DND-41 (cell line): Measurements from ENCODE around the gene WDR90.

Source experiments
- ATAC-seq: fragments of 200-7000 bp; cut with Tn5 transposase; 3 replicates; pipeline ENCODE4 v1.9.1; 2021; ENCODE audit warnings: low read depth; ENCODE audit not compliant: insufficient read depth
- DNase-seq: peaks from one replicate; pipeline ENCODE4 v3.0.0-alpha.2; 2020
- H2AFZ ChIP-seq: 2 replicates; pipeline ENCODE4 v1.6.0; 2012; ENCODE audit warnings: low read depth, low read length
- H3K27ac ChIP-seq: 2 replicates; pipeline ENCODE4 v1.5.1; 2012; ENCODE audit warnings: low read length, inconsistent platforms
- H3K27me3 ChIP-seq: fragments of 200-600 bp; sonication (generic); 2 replicates; pipeline ENCODE4 v1.6.0; 2012; ENCODE audit warnings: low read length, mild to moderate bottlenecking, inconsistent platforms; ENCODE audit not compliant: insufficient read depth, poor library complexity
- H3K36me3 ChIP-seq: 2 replicates; pipeline ENCODE4 v1.5.1; 2012; ENCODE audit warnings: low read length, inconsistent platforms; ENCODE audit not compliant: insufficient read depth
- H3K4me1 ChIP-seq: 2 replicates; pipeline ENCODE4 v1.5.1; 2012; ENCODE audit warnings: mild to moderate bottlenecking, low read length; ENCODE audit not compliant: insufficient read depth
- H3K4me2 ChIP-seq: 2 replicates; pipeline ENCODE4 v1.6.0; 2012; ENCODE audit warnings: mild to moderate bottlenecking, moderate library complexity, low read length, inconsistent platforms; ENCODE audit not compliant: insufficient read depth
- H3K4me3 ChIP-seq, 2 experiments: fragments of 200-600 bp in 1 of 2; shearing (Covaris generic) in 1 of 2; 2 replicates each; pipeline ENCODE4 v1.5.1; 2012 to 2016; ENCODE audit warnings: inconsistent platforms in 2 of 2, low read length in 2 of 2, mild to moderate bottlenecking in 2 of 2, low read depth in 1 of 2, moderate library complexity in 1 of 2
- H3K79me2 ChIP-seq: 2 replicates; pipeline ENCODE4 v1.6.0; 2012; ENCODE audit warnings: low read length, inconsistent platforms; ENCODE audit not compliant: insufficient read depth
- H3K9ac ChIP-seq: 2 replicates; pipeline ENCODE4 v1.6.0; 2012; ENCODE audit warnings: low read depth, mild to moderate bottlenecking, inconsistent platforms, low read length, moderate library complexity
- H3K9me3 ChIP-seq: 2 replicates; pipeline ENCODE4 v1.5.1; 2012; ENCODE audit warnings: low read length, moderate library complexity, mild to moderate bottlenecking, inconsistent platforms; ENCODE audit not compliant: insufficient read depth, severe bottlenecking
- H4K20me1 ChIP-seq: 2 replicates; pipeline ENCODE4 v1.6.0; 2012; ENCODE audit warnings: low read length; ENCODE audit not compliant: insufficient read depth
- EZH2 ChIP-seq: IDR thresholded peaks from 3 replicates; pipeline ENCODE4 v1.6.1; 2012; ENCODE audit warnings: borderline replicate concordance, low read depth, mild to moderate bottlenecking, moderate library complexity, low read length, inconsistent platforms; ENCODE audit not compliant: severe bottlenecking
- TF ChIP-seq, protein P1 (sequence below): IDR thresholded peaks from 2 replicates; pipeline ENCODE4 v1.5.1; 2012; ENCODE audit warnings: borderline replicate concordance, low read length, moderate library complexity, mild to moderate bottlenecking; ENCODE audit not compliant: poor library complexity, severe bottlenecking; ENCODE audit errors: extremely low read depth

The WDR90 gene

DNA sequence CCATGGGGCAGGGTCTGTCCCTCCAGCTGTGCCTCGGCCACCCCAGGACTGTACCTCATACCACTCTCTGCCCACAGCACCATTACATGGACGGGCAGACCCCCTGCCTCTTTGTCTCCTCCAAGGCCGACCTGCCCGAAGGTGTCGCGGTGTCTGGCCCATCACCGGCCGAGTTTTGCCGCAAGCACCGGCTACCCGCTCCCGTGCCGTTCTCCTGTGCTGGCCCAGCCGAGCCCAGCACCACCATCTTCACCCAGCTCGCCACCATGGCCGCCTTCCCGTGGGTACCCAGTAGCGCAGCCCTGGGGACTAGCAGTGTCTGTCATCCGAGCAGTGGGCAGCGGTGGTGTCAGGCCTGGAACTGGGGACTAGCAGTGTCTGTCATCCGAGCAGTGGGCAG is 23.7 kb downstream of the WDR90 start:
- Histone ChIP-seq H4K20me1 (peaks cover 57% of the 10 kb centered on the region), H3K79me2 (peaks cover 32% of the 10 kb centered on the region), H3K4me1 (peaks cover 19% of the 10 kb centered on the region), H3K9ac (no peak overlapping the region), H3K27ac (no peak overlapping the region), H3K4me2 (no peak overlapping the region), H3K9me3 (no peaks in the 10 kb centered on the region), H3K27me3 (no peaks in the 10 kb centered on the region), H3K4me3 (no peak overlapping the region), H2AFZ (no peak overlapping the region), H3K36me3 (peaks cover 60% of the 10 kb centered on the region)
- no peak for ATAC-seq
- TF ChIP-seq, protein P1, sequence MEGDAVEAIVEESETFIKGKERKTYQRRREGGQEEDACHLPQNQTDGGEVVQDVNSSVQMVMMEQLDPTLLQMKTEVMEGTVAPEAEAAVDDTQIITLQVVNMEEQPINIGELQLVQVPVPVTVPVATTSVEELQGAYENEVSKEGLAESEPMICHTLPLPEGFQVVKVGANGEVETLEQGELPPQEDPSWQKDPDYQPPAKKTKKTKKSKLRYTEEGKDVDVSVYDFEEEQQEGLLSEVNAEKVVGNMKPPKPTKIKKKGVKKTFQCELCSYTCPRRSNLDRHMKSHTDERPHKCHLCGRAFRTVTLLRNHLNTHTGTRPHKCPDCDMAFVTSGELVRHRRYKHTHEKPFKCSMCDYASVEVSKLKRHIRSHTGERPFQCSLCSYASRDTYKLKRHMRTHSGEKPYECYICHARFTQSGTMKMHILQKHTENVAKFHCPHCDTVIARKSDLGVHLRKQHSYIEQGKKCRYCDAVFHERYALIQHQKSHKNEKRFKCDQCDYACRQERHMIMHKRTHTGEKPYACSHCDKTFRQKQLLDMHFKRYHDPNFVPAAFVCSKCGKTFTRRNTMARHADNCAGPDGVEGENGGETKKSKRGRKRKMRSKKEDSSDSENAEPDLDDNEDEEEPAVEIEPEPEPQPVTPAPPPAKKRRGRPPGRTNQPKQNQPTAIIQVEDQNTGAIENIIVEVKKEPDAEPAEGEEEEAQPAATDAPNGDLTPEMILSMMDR, result no peak
- TF ChIP-seq EZH2, result no peak
- no peak for DNase-seq

DNA sequence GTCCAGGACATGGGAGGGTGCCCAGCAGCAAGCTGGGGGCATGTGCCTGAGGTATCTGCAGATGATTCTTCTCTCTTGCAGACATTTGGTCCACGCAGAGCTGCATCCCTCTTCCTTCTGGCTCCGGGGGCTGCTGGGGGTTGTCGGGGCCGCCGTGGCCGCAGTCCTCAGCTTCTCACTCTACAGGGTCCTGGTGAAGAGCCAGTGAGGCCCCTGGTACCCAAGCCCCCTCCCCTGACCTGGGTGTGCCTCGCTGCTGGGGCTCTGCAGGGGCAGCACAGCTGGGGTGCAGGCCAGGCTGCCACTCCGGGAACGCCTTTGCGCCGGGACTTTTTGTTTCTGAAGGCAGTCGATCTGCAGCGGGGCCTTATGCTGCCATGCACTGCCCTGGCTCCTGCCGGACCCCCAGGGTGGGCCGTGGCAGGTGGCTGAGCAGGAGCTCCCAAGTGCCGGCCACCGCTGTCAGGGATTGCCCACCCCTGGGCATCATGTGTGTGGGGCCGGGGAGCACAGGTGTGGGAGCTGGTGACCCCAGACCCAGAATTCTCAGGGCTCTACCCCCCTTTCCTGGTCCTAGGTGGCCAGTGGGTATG is 24.3 kb downstream of the WDR90 start:
- no peak for DNase-seq
- H3K36me3 ChIP-seq, result peaks cover 55% of the 10 kb centered on the region
- H2AFZ ChIP-seq, result no peak overlapping the region
- H3K79me2 ChIP-seq, result peaks cover 26% of the 10 kb centered on the region
- H3K4me2 ChIP-seq, result no peak overlapping the region
- peaks cover 58% of the 10 kb centered on the region for H4K20me1 ChIP-seq
- H3K9ac ChIP-seq, result no peak overlapping the region
- H3K4me3 ChIP-seq, result no peak overlapping the region
- no peak for ATAC-seq
- H3K4me1 ChIP-seq, result peaks cover 18% of the 10 kb centered on the region
- no peak for TF ChIP-seq EZH2
- TF ChIP-seq, protein P1, result no peak
- no peaks in the 10 kb centered on the region for H3K9me3 ChIP-seq
- H3K27me3 ChIP-seq, result no peaks in the 10 kb centered on the region
- H3K27ac ChIP-seq, result no peak overlapping the region

DNA sequence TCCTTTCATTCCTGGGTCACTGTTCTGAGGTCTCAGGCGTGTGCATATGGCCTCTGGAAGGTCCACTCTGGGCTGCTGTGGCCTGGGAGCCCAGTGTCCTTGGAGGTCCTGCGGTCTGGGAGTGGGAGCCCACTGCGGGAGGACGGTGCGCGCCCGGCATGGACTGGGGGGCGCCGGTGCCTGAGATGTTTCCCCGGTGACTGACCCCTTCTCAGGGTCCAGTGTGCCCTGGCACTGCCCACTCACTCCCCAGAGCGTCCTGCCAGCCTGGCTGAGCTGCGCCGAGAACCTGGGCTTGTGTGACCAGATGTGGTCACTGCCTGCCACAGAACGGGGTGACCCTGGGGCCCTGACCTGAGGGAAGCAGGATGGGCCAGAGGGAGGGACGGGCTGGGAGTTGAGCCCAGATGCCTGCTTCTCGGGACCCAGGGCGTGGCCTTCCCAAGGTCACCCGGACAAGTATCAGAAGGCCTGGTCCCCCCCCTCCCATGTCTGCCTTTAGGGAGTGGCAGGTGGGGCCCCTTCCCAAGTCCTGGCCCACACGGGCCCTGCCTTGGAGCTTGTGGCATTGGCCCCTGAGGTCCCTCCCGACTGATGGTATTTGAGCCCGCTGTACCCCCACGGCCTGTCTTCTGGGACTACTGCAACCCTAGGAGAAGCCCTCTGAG is 25.2 kb downstream of the WDR90 start:
- Histone ChIP-seq H3K4me3 (no peak overlapping the region), H3K9ac (no peak overlapping the region), H3K9me3 (no peaks in the 10 kb centered on the region), H3K4me2 (no peak overlapping the region), H3K27ac (no peak overlapping the region), H3K36me3 (peaks cover 47% of the 10 kb centered on the region), H3K4me1 (peaks cover 17% of the 10 kb centered on the region), H2AFZ (no peak overlapping the region), H4K20me1 (peaks cover 58% of the 10 kb centered on the region), H3K79me2 (peaks cover 17% of the 10 kb centered on the region), H3K27me3 (no peaks in the 10 kb centered on the region)
- DNase-seq (no peak), ATAC-seq (no peak)
- TF ChIP-seq, protein P1, result no peak
- TF ChIP-seq EZH2, result no peak
